HS-5 (cell line): ENCODE results near the gene NDUFB7.
"Not testable (repeated sequence)": the region's sequence is repeated elsewhere in the genome, so short reads cannot be mapped to it uniquely, and the experiment has no call there.

Experiments
- DNase-seq: peaks from one replicate; pipeline ENCODE4 v3.0.0-alpha.2; 2012; ENCODE audit warnings: low read depth

Gene NDUFB7

DNA sequence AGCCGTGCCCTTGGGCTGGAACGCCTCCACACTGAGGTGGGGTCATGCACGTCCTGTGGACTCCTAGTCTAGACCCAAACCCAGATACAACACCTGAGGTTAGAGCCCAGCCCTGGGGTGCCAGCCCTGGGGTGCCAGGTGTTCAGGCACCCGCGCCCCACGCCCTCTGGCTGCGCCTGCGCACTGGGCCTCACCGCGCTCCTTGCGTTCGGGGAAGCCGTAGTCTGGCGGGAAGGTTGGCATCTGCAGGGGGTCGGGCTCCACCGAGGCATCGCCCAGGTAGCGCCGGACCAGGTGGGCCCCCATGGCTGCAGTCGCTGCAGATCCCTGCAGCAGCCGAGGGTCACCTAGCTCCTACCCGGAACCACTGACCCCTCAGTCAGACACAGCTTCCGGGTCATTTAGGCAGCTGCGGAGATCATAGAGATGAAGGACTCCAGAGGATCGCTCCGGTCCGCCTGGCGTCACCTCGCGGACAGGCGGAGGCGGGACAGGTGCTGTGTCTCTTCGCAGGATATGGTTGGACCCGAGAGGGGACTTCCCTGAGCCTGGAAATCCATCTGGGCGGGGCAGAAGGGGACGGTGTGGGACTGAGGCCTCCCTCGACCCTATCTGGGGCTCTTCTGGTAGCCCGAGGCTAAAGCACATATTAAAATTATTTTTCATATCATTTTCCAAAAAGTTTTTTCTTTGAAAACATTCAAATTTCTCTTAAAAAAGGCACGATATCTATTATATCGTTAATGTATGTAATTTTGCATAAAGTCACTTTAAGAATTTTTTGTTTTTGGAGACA lies at the start of gene NDUFB7:
Gene NDUFB7 (minus strand): TSS at position 372 of the 796 bp plus-strand sequence. CDS start 66 bp downstream, at position 306.
- DNase-seq: peak; percentile 87

DNA sequence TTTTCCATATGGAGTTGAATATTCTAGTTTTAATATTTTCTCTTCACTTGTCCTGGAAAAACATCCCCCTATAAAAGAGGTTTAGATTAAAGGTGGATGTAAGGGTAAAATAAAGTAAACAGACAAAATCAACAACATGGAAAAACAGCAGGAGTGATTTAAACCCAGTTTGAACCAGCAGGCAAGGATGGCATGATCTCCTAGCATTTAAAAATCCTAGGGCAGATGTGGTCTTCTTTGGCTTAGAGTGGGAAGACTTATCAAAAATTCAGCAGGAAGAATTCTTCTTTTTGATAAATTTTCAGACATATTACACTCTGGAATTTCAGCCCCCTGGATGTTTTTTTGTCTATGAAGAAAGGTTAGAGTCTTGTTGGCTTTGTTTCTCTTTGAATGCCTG lies 47.5 kb upstream of the NDUFB7 start:
- DNase-seq: no peak

- no peak for DNase-seq
These were observed 44.5 kb upstream of the NDUFB7 start for GRCh38 chr19:14616407-14616806.

DNA sequence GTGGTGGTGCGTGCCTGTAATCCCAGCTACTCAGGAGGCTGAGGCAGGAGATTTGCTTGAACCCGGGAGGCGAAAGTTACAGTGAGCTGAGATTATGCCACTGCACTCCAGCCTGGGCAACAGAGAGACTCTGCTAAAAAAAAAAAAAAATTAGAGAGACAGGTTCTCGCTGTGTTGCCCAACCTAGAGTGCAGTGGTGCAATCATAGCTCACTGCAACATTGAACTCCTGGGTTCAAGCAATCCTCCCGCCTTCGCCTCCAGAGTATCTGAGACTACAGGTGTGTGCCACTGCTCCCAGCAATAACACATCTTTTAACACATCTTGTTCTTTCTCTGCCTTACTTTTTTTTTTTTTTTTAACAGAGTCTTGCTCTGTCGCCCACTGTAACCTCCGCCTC lies 43.8 kb upstream of the NDUFB7 start:
- no peak for DNase-seq

GRCh38 chr19:14614099-14614412 lies 42.2 kb upstream of the NDUFB7 start:
- no peak for DNase-seq

GRCh38 chr19:14613399-14614098 lies 41.7 kb upstream of the NDUFB7 start:
- DNase-seq: not testable (repeated sequence)

GRCh38 chr19:14612657-14613056 lies 40.8 kb upstream of the NDUFB7 start:
- no peak for DNase-seq

- DNase-seq: not testable (repeated sequence)
These were observed 40.4 kb upstream of the NDUFB7 start for GRCh38 chr19:14612242-14612641.

DNA sequence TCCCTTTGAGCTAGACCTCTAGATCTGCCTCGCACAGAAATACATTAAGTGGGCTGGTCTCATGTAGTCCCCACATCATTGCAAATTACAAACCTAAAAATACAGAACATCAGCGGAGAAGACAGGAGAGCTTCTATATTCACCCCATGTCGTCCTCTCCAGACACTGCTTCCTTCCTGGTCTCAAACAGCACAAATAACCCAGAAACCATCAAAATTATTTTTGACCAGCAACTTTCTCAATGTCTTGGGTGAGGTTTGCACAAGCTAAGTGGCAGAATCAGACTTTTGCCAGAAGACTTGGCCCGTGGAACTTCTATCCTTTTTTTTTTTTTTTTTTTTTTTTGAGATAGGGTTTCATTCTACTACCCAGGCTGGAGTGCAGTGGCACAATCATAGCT lies 39.2 kb upstream of the NDUFB7 start:
- DNase-seq: no peak

- DNase-seq: no peak
These were observed 34.8 kb upstream of the NDUFB7 start for GRCh38 chr19:14606627-14607026.

DNA sequence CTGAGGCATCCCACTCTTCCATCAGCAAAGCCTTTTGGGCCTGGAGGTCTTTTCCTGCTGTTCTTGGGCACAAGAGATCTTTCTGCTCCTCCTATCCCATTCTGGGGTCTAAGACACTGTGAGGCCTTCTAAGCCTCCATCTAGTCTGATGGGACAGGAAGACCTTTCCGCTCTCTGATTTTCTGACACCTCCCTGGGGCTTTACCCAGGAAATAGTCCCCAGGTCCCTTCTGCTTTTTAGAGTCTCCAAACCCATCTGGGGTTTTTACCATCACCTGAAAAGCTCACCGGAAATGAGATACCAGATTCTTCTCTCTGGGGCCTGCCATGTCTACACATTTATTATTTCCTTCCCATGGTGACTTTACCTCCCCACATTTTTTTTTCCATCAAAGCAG lies 32.1 kb upstream of the NDUFB7 start:
- no peak for DNase-seq

DNA sequence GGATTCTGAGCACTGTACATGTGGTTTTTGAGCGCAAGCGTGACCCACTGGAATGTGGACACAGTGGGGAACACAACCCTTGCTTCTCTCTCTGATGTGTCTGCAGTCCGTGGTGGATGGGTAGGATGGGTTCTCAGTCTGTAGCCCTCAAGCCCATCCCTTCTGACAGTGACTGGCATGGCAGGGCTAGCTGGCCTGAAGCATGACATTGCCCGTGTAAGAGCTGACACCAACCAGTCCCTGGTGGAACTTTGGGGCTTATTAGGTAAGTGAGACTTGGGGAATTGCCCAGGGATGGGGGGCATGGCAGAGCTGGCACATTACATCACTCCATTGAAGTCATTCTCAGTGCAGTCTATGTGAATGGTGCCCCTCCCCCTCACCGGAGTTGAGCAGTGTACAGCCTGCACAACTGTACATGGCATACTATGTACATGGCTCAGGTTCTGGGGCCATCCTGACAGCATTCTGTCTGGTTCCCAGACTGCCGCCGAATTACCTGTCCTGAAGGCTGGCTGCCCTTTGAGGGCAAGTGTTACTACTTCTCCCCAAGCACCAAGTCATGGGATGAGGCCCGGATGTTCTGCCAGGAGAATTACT lies 27.8 kb upstream of the NDUFB7 start:
- no peak for DNase-seq

- no peak for DNase-seq
These were observed 23.7 kb upstream of the NDUFB7 start for GRCh38 chr19:14595558-14595957.

DNA sequence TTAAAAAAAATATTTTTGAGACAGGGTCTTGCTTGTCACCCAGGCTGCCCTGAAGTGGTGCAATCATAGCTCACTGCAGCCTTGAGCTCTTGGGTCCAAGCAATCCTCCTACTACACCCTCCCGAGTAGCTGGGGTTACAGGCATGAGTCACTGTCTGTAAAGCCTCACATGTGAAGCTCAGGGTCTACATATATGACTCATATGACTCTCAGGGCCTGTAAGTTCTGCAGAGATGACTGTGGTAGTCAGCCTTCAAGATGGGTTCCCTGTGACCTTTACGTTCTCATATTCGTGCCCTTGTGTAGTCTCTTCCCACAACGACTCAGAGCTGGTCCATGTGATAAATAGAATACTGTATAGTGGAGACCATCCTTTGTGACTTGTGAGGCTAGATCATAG lies 17.6 kb upstream of the NDUFB7 start:
- DNase-seq: peak; percentile 8

DNA sequence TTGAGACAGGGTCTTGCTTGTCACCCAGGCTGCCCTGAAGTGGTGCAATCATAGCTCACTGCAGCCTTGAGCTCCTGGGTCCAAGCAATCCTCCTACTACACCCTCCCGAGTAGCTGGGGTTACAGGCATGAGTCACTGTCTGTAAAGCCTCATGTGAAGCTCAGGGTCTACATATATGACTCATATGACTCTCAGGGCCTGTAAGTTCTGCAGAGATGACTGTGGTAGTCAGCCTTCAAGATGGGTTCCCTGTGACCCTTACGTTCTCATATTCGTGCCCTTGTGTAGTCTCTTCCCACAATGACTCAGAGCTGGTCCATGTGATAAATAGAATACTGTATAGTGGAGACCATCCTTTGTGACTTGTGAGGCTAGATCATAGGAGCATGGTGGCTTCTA lies 13.3 kb upstream of the NDUFB7 start:
- DNase-seq: peak; percentile 41

GRCh38 chr19:14584372-14584771 lies 12.5 kb upstream of the NDUFB7 start:
- DNase-seq: not testable (repeated sequence)

GRCh38 chr19:14582894-14583340 lies 11.1 kb upstream of the NDUFB7 start, which contains the start of gene CLEC17A:
TSS of gene CLEC17A (plus strand) at chr19:14583084. CDS start at chr19:14583161, 77 bp downstream.
- DNase-seq: no peak

DNA sequence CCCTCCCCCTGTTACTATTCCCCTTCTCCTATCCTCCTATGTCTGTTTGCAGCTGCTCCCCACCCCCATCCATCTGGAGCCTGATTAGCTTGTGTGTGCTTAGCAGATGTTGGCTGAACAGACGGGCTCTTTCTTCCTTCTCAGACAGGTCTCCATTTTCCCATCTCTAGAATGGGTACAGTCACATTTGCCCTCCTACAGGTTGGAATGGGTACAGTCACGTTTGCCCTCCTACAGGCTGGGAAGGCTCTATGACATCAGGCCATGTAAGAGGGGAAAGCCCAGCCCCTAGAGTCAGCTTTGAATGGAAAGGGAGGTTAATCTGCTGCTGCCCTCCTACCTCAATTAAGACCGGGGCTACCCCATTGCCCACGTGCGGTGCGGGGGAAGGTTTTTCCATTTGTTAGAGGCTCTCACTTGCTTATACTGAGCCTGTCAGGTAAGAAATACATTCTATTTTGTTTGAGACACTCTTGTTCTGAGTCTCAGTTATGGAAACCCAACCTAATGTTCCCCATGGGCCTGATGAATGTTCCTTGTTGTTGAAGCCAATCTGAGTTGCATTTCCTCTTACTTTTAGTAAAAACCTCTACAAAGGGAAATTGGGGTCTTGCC lies 8.9 kb upstream of the NDUFB7 start:
- DNase-seq: no peak

- DNase-seq: no peak
These were observed 6.1 kb upstream of the NDUFB7 start for GRCh38 chr19:14577885-14578427.

GRCh38 chr19:14577264-14577663 lies 5.4 kb upstream of the NDUFB7 start:
- no peak for DNase-seq

- DNase-seq: no peak
These were observed 4.5 kb upstream of the NDUFB7 start for GRCh38 chr19:14576363-14576762.

- DNase-seq: no peak
These were observed 3.6 kb upstream of the NDUFB7 start for GRCh38 chr19:14575428-14575980.
